Esophagus squamous epithelium (tissue), 4 donors: ENCODE data around the gene ODC1.

Source experiments
- CTCF ChIP-seq, 6 experiments: fragments of 450-650 bp in 4 of 6; fragments of 200-600 bp in 2 of 6; sonication (generic) in 2 of 6; IDR thresholded peaks; one replicate each; pipeline ENCODE4 v1.5.1; 2016 to 2019; ENCODE audit warnings: antibody characterized with exemption in 6 of 6, mild to moderate bottlenecking in 4 of 6, moderate library complexity in 4 of 6
- POLR2A ChIP-seq, 4 donors: fragments of 450-650 bp; IDR thresholded peaks; one replicate each; pipeline ENCODE4 v1.6.1; 2017; ENCODE audit warnings: antibody characterized with exemption in 4 of 4, mild to moderate bottlenecking in 4 of 4, moderate library complexity in 3 of 4

- TF ChIP-seq CTCF (IDR thresholded peaks at IDR 0.05) (no peak), POLR2A (IDR thresholded peaks at IDR 0.05) (no peak)
Observed at GRCh38 chr2:10487081-10487740, 39.1 kb upstream of the ODC1 start.
